ENCODE results near the gene BCAR1.

- TF ChIP-seq CTCF (IDR thresholded peaks at IDR 0.05) (no peak), EP300 (IDR thresholded peaks at IDR 0.05) (no peak), POLR2AphosphoS5 (IDR thresholded peaks at IDR 0.05) (no peak), POLR2A (IDR thresholded peaks at IDR 0.05) (no peak)
Observed at GRCh38 chr16:75292691-75293090, 41.3 kb upstream of the BCAR1 start.
